ENCODE measurements around the gene SDK2.

The SDK2 gene, protein sequence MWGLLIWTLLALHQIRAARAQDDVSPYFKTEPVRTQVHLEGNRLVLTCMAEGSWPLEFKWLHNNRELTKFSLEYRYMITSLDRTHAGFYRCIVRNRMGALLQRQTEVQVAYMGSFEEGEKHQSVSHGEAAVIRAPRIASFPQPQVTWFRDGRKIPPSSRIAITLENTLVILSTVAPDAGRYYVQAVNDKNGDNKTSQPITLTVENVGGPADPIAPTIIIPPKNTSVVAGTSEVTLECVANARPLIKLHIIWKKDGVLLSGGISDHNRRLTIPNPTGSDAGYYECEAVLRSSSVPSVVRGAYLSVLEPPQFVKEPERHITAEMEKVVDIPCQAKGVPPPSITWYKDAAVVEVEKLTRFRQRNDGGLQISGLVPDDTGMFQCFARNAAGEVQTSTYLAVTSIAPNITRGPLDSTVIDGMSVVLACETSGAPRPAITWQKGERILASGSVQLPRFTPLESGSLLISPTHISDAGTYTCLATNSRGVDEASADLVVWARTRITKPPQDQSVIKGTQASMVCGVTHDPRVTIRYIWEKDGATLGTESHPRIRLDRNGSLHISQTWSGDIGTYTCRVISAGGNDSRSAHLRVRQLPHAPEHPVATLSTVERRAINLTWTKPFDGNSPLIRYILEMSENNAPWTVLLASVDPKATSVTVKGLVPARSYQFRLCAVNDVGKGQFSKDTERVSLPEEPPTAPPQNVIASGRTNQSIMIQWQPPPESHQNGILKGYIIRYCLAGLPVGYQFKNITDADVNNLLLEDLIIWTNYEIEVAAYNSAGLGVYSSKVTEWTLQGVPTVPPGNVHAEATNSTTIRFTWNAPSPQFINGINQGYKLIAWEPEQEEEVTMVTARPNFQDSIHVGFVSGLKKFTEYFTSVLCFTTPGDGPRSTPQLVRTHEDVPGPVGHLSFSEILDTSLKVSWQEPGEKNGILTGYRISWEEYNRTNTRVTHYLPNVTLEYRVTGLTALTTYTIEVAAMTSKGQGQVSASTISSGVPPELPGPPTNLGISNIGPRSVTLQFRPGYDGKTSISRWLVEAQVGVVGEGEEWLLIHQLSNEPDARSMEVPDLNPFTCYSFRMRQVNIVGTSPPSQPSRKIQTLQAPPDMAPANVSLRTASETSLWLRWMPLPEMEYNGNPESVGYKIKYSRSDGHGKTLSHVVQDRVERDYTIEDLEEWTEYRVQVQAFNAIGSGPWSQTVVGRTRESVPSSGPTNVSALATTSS (N-terminal part only)

GRCh38 chr17:73644145-73645049 is at the start of gene SDK2:
Gene SDK2 (minus strand): TSS chr17:73644445. CDS start chr17:73644088, 357 bp downstream.
- no peak for DNase-seq

GRCh38 chr17:73693071-73693470 is 48.8 kb upstream of the SDK2 start:
- DNase-seq = no peak

DNA sequence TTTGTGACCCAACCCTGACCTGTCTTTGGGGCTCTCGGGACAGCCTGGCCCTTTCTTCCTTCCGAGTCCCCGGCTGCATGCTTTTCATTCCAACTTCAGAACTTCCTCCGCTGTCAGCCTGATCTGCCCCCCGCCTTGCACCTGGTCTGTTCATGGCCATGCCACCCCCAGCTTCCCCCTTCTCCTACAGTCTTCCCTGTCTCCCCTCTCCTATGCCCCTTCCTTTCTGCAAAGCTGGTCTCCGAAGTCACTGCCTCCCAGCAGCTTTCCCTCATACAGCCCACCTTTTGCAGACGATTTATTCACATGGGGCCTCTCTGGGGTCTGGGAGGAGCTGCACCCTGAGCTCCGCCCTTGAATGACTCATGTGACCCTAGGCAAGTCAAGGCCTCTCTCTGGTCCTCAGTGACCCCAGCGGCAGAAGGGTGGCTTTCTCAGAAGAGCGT is 47.1 kb upstream of the SDK2 start:
- DNase-seq = no peak

DNA sequence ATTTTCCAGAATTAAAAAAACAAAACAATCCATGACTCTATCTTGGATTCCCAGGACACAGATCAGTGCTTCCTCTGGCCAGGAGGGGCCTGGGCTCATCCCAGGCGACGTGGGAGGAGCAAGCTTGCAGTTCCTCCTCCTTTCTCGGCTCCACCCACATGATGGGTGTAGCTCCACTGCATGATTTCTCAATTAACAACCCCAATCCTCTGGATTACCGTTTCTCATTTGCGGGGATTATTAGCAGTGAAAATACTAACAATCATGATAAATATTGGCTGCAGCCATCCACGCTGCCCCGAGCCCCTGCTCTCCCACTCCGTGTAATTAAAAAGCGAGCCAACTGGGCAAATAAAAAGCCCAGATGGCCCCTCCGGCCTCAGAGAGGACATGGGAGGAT is 46.4 kb upstream of the SDK2 start:
- no peak for DNase-seq

DNA sequence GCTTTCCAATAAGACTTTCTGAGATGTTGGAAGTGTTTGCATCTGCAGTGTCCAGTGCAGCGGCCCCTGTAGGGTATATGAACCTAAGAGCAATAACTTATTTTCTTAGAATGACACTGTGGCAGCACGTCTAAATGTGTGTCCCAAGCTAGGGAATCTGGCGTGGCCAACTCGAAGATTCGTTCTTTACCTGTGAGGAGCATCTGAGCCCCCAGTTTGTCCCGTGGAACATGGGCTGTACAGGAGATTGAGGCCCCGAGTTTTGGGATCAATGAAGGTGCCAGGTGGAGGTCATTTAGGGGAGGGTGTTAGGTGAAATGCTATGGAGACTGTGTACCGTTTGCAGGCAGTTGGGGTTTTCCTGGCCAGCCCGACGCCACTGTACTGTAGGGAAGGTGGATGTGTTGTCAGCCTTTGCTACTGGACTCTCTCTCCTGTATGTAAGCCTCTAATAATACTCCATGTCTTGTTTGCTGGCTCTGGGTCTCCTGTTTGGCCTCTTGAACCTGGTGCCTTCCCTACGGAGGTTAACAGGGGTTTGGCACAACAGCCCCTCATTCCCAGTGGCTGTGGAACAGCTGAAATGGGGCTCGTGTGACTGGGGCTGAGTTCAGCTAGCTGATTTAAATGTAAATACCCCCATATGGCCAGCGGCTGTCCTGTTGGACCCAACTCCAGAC is 45.5 kb upstream of the SDK2 start:
- no peak for DNase-seq

- DNase-seq = no peak
These were observed 42.7 kb upstream of the SDK2 start for GRCh38 chr17:73686961-73687360.

- DNase-seq = no peak
These were observed 41.9 kb upstream of the SDK2 start for GRCh38 chr17:73686126-73686525.

DNA sequence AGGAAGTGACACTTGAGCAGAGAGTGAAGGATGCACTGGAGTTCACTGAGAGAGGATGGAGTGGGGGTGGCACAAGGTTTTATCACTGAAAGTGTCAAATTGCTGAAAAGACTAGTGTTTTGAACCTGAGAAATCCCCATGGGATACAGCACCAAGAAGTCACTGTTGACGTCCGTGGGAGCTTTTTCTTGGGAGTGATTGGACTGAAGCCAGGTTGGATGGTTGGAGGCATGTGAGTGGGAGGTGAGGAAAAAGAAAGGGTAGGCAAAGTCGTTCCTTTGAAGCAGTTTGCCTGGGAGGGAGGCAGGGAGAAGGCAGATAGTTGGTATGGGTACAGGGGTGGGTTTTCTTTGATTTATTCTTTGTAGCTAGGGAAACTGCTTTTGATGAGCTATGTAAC is 39.9 kb upstream of the SDK2 start:
- no peak for DNase-seq

- no peak for DNase-seq
These were observed 39.5 kb upstream of the SDK2 start for GRCh38 chr17:73683771-73684170.

- no peak for DNase-seq
These were observed 37.7 kb upstream of the SDK2 start for GRCh38 chr17:73681946-73682345.

- DNase-seq = no peak
These were observed 35.2 kb upstream of the SDK2 start for GRCh38 chr17:73679476-73679875.

GRCh38 chr17:73678999-73679398 is 34.8 kb upstream of the SDK2 start:
- DNase-seq = no peak

DNA sequence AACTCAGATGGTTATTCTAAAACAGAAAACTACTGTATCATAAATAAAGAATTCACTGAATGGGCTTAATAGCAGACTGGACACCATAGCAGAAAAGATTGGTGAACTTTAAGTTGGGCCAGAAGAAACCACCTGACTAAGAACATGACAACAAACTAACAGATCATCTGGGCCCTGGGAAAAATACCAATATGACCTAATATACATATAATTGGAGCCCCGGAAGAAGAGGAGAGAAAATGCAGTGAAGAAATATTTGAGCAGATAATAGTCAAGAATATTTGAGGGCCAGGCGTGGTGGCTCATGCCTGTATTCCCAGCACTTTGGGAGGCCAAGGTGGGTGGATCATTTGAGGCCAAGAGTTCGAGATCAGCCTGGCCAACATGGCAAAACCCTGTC is 25.5 kb upstream of the SDK2 start:
- no peak for DNase-seq

DNA sequence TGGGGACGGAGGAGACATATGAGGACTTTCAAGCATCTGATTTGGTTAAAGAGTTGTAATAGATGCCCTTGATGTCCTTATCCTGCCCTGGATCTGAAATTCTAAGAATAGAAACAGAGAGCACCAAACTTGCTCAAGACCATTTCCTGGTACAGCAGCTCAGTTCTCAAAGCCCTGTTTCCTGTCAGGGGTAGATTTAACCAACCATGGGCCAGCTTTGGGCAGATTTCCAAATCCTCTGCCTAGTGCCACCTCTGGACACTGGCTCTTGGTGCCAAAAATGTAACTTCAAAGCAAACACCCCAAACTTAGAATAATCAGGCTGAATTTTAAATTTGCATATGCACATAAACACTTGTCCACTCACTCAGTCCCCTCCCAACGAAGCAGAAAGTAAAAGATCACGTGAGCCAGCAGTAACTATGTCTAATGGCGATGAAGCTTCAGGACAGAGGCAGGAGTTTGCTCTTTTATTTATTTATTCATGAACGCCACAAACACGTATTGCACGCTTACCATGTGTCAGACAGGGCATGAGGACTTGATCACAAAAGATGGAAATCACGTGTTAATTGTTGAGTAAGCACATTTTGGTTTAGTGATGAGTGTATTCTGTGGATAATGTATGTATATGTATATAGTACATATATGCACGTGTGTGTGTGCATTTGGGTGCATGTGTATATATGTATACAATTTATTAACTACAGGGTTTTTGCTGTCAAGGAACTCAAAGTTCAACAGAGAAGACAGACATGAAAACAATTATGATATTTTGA is 23.1 kb upstream of the SDK2 start:
- no peak for DNase-seq

GRCh38 chr17:73663614-73664013 is 19.4 kb upstream of the SDK2 start:
- no peak for DNase-seq

DNA sequence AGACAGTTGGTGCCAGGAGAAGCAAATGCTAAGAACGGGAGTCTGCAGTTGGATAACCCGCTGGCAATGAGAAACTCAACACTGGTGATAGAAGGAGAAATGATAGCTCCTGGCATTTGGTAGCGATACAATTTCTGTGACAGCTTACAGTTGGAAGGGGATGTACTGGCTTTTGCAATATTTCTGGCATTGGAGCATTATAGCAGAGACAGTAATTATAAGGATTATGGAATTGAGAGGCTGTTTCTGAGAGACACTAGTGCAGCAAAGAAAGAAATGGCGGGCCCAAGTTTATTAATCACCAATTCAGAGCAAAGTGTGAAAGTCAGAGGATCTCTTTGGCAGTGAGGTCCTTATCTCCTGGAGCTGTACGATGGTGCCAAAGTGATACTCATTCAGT is 16.1 kb upstream of the SDK2 start:
- DNase-seq = no peak

DNA sequence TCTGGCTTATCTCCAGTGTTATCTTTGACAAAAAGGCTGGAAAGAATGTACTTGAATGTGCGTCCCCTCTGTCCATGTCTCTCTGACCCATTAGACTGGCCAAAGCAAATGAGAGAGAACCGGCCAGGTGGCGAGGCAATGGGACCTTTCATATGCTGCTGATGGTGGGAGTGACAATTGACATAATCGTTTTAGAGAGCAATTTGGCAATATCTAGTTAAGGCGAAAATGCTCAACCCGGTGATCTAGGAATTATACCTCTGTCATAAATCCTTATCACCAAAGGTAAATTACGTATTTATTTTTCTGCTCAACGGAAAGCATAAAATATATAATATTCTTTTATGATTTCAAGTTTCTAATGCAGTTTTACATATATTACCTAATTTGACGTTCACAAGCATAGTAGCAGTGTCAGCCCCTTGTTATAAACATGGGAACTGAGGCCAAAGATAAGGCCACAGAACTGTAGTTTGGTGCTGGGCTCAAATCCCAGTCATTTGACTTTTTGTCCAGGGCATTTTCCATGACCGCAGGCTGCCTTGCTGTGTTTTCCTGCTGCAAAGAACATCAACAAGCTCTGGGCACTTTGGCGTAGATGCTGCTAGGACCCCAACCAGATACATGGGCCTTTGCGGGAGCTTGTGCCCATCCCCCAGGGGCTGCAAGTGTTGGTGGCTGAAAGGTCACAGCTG is 14.7 kb upstream of the SDK2 start:
- DNase-seq = no peak

- DNase-seq = peak; percentile 22
These were observed 13.3 kb upstream of the SDK2 start for GRCh38 chr17:73657473-73658116.

DNA sequence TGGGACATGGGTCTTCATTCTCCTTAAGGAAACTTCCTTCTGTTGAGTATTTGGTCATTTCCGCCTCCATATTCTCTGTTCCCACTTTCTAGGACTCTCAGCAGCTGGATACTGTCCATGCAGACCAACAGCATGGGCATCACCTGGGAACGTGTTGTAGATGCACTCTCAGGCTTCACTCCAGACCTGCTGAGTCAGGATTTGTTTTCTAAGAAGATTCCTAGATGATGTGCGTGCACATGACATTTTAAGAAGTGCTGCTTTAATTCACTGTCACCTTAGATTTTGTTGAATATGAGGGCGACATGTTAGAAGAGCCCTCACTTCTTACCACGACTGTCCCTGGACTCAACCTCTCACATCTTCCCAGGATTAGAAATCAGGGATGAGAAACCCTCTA is 10.0 kb upstream of the SDK2 start:
- DNase-seq = no peak

GRCh38 chr17:73653810-73654209 is 9.6 kb upstream of the SDK2 start:
- DNase-seq = no peak

Measured in activated CD4-positive, alpha-beta T cell treated with anti-CD3 and anti-CD28 coated beads, Interleukin-2, amount 50 U/mL, for 1 hour (primary cell).